ENCODE measurements around the gene PGAP6. TPM values are rescaled to one million over a fixed set of nuclear protein-coding genes. Genes with fewer than 3 reads are reported as not detected.

Gene PGAP6
- total and polyA plus RNA-seq, 2 of the 13 experiments (the other 11 are each of a cell fraction or from before 2014, with no cell fraction given), result 52.7 to 136 TPM

DNA sequence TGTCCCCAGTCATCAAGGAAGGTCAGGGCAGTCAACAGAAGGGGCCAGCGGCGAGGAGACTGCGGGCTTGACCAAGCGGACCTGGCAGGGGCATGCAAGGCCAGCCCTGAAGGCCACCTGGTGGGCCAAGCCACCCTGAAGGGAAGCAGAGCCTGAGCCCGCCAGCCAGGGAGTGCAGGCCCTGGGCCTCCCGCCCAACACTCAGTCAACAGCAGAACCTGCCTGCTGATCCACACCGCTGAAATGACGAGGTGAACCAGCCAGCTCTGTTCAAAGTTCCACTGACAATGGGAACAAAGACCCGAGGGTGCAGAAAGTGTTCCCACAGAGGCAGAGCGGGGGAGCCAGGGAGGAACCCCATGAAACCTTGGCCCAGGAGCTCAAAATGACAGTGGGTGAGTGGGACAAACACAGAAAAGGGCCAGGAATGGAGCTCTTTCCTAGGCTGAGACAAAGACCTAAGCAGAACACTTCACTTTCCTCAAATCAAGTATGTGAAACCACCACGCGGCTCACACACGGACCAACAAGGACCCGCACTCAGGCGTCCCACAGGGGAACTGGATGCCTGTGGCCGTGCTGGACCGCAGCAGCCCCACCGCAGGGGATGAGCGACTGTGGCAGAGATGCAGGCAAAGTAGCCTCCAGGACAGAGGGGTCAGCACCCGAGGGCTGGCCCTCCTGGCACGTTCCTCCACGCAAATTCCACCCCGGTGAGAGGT lies 41.2 kb downstream of the PGAP6 start (continued):
- TF ChIP-seq, protein P1, sequence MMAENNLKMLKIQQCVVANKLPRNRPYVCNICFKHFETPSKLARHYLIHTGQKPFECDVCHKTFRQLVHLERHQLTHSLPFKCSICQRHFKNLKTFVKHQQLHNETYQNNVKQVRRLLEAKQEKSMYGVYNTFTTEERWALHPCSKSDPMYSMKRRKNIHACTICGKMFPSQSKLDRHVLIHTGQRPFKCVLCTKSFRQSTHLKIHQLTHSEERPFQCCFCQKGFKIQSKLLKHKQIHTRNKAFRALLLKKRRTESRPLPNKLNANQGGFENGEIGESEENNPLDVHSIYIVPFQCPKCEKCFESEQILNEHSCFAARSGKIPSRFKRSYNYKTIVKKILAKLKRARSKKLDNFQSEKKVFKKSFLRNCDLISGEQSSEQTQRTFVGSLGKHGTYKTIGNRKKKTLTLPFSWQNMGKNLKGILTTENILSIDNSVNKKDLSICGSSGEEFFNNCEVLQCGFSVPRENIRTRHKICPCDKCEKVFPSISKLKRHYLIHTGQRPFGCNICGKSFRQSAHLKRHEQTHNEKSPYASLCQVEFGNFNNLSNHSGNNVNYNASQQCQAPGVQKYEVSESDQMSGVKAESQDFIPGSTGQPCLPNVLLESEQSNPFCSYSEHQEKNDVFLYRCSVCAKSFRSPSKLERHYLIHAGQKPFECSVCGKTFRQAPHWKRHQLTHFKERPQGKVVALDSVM (CRISPR knock-in tag; IDR thresholded peaks at IDR 0.05), result no peak
- TF ChIP-seq ISL2 (CRISPR knock-in tag; IDR thresholded peaks at IDR 0.05) (peak; percentile 37; the same call in 1 of the 2 replicates), GATAD2A (CRISPR knock-in tag; IDR thresholded peaks at IDR 0.05) (peak; percentile 54)
- TF ChIP-seq, protein P2, sequence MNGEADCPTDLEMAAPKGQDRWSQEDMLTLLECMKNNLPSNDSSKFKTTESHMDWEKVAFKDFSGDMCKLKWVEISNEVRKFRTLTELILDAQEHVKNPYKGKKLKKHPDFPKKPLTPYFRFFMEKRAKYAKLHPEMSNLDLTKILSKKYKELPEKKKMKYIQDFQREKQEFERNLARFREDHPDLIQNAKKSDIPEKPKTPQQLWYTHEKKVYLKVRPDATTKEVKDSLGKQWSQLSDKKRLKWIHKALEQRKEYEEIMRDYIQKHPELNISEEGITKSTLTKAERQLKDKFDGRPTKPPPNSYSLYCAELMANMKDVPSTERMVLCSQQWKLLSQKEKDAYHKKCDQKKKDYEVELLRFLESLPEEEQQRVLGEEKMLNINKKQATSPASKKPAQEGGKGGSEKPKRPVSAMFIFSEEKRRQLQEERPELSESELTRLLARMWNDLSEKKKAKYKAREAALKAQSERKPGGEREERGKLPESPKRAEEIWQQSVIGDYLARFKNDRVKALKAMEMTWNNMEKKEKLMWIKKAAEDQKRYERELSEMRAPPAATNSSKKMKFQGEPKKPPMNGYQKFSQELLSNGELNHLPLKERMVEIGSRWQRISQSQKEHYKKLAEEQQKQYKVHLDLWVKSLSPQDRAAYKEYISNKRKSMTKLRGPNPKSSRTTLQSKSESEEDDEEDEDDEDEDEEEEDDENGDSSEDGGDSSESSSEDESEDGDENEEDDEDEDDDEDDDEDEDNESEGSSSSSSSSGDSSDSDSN (CRISPR knock-in tag; IDR thresholded peaks at IDR 0.05), result peak; percentile 71
- TF ChIP-seq, protein P3, sequence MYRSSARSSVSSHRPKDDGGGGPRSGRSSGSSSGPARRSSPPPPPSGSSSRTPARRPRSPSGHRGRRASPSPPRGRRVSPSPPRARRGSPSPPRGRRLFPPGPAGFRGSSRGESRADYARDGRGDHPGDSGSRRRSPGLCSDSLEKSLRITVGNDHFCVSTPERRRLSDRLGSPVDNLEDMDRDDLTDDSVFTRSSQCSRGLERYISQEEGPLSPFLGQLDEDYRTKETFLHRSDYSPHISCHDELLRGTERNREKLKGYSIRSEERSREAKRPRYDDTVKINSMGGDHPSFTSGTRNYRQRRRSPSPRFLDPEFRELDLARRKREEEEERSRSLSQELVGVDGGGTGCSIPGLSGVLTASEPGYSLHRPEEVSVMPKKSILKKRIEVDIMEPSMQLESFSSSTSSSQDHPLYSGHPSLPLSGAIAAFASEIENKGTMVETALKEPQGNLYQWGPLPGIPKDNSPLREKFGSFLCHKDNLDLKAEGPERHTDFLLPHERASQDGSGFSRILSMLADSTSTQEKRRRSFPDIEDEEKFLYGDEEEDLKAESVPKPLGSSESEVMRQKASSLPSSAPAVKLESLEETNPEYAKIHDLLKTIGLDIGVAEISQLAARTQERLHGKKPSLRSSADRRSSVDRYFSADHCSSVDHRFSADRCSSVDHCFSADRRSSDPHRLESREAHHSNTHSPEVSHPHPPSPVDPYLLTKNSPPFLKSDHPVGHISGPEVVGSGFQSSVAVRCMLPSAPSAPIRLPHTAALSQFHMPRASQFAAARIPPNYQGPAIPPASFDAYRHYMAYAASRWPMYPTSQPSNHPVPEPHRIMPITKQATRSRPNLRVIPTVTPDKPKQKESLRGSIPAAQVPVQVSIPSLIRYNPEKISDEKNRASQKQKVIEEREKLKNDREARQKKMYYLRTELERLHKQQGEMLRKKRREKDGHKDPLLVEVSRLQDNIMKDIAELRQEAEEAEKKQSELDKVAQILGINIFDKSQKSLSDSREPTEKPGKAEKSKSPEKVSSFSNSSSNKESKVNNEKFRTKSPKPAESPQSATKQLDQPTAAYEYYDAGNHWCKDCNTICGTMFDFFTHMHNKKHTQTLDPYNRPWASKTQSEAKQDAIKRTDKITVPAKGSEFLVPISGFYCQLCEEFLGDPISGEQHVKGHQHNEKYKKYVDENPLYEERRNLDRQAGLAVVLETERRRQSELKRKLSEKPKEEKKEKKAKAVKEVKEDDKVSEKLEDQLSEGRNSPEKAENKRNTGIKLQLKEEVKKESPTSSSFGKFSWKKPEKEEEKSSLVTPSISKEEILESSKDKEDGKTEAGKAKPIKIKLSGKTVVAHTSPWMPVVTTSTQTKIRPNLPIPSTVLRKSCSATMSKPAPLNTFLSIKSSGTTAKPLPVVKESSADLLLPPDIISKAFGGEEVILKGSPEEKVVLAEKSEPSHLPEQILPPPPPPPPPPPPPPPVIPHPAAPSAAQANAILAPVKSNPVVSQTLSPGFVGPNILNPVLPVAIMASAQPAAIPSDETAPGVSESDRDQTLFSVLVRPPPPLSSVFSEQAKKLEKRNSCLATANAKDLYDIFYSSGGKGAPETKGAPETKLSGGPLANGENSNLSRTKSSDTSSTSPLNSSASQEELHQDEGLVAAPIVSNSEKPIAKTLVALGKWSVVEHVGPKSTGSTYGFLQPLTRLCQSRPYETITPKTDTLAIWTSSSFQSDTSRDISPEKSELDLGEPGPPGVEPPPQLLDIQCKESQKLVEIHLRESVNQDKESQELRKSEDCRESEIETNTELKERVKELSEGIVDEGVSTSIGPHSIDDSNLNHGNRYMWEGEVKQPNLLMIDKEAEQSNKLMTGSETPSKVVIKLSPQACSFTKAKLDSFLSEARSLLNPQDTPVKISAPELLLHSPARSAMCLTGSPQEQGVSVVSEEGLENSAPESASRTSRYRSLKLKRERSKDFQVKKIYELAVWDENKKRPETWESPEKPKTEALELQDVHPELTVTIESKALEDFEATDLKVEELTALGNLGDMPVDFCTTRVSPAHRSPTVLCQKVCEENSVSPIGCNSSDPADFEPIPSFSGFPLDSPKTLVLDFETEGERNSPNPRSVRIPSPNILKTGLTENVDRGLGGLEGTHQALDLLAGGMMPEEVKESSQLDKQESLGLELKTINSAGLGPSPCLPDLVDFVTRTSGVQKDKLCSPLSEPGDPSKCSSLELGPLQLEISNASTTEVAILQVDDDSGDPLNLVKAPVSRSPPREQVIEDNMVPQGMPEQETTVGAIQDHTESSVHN (CRISPR knock-in tag; IDR thresholded peaks at IDR 0.05), result no peak
- TF ChIP-seq, protein P4, sequence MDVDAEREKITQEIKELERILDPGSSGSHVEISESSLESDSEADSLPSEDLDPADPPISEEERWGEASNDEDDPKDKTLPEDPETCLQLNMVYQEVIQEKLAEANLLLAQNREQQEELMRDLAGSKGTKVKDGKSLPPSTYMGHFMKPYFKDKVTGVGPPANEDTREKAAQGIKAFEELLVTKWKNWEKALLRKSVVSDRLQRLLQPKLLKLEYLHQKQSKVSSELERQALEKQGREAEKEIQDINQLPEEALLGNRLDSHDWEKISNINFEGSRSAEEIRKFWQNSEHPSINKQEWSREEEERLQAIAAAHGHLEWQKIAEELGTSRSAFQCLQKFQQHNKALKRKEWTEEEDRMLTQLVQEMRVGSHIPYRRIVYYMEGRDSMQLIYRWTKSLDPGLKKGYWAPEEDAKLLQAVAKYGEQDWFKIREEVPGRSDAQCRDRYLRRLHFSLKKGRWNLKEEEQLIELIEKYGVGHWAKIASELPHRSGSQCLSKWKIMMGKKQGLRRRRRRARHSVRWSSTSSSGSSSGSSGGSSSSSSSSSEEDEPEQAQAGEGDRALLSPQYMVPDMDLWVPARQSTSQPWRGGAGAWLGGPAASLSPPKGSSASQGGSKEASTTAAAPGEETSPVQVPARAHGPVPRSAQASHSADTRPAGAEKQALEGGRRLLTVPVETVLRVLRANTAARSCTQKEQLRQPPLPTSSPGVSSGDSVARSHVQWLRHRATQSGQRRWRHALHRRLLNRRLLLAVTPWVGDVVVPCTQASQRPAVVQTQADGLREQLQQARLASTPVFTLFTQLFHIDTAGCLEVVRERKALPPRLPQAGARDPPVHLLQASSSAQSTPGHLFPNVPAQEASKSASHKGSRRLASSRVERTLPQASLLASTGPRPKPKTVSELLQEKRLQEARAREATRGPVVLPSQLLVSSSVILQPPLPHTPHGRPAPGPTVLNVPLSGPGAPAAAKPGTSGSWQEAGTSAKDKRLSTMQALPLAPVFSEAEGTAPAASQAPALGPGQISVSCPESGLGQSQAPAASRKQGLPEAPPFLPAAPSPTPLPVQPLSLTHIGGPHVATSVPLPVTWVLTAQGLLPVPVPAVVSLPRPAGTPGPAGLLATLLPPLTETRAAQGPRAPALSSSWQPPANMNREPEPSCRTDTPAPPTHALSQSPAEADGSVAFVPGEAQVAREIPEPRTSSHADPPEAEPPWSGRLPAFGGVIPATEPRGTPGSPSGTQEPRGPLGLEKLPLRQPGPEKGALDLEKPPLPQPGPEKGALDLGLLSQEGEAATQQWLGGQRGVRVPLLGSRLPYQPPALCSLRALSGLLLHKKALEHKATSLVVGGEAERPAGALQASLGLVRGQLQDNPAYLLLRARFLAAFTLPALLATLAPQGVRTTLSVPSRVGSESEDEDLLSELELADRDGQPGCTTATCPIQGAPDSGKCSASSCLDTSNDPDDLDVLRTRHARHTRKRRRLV (CRISPR knock-in tag; IDR thresholded peaks at IDR 0.05), result no peak
- TF ChIP-seq, protein P5, sequence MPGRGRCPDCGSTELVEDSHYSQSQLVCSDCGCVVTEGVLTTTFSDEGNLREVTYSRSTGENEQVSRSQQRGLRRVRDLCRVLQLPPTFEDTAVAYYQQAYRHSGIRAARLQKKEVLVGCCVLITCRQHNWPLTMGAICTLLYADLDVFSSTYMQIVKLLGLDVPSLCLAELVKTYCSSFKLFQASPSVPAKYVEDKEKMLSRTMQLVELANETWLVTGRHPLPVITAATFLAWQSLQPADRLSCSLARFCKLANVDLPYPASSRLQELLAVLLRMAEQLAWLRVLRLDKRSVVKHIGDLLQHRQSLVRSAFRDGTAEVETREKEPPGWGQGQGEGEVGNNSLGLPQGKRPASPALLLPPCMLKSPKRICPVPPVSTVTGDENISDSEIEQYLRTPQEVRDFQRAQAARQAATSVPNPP (CRISPR knock-in tag; IDR thresholded peaks at IDR 0.05), result no peak
